HG03378 (cell line): Measurements from ENCODE around the gene LARP6.
A peak's percentile ranks its signal among the peaks of the same experiment; 100 is the strongest.
"Not testable (repeated sequence)": the region's sequence is repeated elsewhere in the genome, so short reads cannot be mapped to it uniquely, and the experiment has no call there.

Experiments used
- ATAC-seq: cut with Tn5 transposase; IDR thresholded peaks from one replicate; pipeline ENCODE4 v1.9.1; 2021; ENCODE audit warnings: mild to moderate bottlenecking, moderate library complexity; ENCODE audit not compliant: unreplicated experiment

LARP6 gene

GRCh38 chr15:70853973-70854665, at the start of gene LARP6:
Gene LARP6, minus strand, starts transcription at chr15:70854157. Its CDS starts 69 bp downstream, at chr15:70854088.
- ATAC-seq, result no peak

- no peak for ATAC-seq
Measured at GRCh38 chr15:70902107-70902506, 48.1 kb upstream of the LARP6 start.

- peak; percentile 30 for ATAC-seq
Measured at GRCh38 chr15:70892912-70893560, 39.1 kb upstream of the LARP6 start.

- peak; percentile 71 for ATAC-seq
Measured at GRCh38 chr15:70892002-70892911, 38.3 kb upstream of the LARP6 start, which contains the start of the genes LRRC49 and THAP10. Gene LRRC49, plus strand, starts transcription at chr15:70892826. Its CDS starts 69 bp downstream, at chr15:70892895. Gene THAP10, minus strand, starts transcription at chr15:70892433. Its CDS starts 161 bp downstream, at chr15:70892272.

GRCh38 chr15:70882361-70882760, 28.4 kb upstream of the LARP6 start:
- no peak for ATAC-seq

GRCh38 chr15:70880781-70881180, 26.8 kb upstream of the LARP6 start:
- ATAC-seq, result no peak

- no peak for ATAC-seq
Measured at GRCh38 chr15:70879401-70879800, 25.4 kb upstream of the LARP6 start.

GRCh38 chr15:70876683-70877082, 22.7 kb upstream of the LARP6 start:
- ATAC-seq, result no peak

- no peak for ATAC-seq
Measured at GRCh38 chr15:70876011-70876410, 22.1 kb upstream of the LARP6 start.

DNA sequence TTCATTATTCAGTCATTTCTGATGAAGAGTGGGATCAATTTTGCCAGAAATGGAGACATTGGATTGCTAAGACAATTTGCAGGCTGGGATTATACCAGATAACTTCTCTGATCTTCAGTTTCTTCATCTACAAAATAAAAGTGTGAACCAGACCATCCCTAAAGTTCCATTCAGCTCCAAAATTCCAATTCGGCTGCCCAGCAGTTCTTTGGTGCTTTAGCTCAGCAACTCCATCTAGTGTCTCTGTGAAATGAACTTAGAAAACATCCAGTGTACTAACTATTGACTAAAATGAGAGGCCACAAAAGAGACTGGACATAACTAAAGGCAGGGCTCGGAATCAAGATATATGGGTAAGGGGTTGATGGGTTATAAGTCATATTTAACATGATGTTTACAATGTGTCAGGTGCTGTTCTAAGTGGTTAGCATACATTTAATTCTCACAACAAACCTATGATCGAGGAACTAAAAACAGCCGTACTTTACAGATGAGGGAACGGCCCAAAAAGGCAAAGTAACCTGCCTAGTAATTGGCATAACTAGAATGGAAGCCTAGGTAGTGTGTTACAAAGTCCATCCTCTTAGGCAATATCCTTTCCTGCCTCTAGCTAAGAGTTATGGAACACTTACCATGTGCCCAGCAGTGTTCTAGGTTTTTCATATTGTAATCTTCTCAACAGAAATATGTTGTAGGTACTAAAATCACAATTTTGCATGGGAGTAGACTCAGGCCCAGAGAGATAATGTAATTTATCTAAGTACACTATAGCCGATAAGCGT, 21.2 kb upstream of the LARP6 start:
- no peak for ATAC-seq

DNA sequence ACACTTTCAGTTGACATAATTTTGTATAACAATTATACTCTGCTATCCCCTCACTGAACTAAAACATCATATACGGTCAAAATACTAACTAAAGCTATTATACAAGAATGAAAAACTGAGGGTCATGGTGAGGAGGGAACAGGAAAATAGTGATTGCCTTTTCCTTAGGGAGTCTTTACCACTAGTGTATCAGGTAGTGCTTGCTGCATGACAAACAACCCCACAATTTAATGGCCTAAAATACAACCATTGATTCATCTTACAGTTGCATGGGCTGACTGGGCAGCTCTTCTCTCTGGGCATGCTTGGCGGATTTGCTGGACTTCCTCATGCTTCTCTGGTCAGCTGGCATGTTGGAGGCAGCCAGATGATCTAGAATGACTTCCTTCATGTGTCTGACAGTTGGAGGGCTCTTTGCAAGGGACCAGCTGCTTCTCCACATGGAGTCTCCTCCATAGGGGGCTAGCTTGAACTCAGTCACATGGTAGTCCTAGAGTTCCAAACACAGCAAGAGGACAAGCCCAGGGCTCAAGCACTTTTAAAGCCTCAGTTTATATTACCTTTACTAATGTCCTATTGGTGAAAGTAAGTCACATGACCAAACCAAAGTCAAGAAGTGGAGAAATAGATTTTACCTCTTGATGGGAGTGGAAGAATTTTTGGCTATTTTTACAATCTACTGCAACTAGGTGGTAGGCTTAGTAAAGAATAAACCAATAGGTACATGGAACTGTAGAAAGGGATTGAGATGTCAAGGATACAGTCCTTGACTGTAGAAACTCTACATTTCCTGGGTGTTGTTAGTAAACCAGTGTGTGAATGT, 19.5 kb upstream of the LARP6 start:
- no peak for ATAC-seq

DNA sequence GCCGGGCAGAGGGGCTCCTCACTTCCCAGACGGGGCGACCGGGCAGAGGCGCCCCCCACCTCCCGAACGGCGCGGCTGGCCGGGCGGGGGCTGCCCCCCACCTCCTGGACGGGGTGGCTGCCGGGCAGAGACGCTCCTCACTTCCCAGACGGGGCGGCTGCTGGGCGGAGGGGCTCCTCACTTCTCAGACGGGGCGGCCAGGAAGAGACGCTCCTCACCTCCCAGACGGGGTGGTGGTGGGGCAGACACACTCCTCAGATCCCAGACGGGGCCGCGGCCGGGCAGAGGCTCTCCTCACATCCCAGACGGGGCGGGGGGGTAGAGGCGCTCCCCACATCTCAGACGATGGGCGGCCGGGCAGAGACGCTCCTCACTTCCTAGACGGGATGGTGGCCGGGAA, 17.5 kb upstream of the LARP6 start:
- ATAC-seq, result not testable (repeated sequence)

- no peak for ATAC-seq
Measured at GRCh38 chr15:70870051-70870450, 16.1 kb upstream of the LARP6 start.

DNA sequence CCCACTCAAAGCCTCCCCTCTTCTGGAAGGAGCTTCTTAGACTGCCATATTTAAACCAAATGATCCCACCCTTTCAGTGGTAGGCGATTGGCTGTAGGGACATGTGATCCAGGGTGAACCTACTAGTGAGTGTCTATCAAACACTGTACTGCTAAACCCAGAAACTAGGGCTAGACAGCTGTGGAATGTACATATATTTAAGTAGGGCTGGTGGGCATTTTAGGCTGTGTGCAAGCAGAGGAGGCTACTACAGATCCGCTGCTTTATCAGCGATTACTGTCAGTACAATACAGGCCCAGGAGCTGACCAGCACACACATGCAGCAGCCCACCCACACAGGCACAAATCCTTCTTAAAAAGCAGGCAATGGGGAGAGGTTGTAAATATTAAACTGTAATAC, 15.4 kb upstream of the LARP6 start:
- no peak for ATAC-seq

DNA sequence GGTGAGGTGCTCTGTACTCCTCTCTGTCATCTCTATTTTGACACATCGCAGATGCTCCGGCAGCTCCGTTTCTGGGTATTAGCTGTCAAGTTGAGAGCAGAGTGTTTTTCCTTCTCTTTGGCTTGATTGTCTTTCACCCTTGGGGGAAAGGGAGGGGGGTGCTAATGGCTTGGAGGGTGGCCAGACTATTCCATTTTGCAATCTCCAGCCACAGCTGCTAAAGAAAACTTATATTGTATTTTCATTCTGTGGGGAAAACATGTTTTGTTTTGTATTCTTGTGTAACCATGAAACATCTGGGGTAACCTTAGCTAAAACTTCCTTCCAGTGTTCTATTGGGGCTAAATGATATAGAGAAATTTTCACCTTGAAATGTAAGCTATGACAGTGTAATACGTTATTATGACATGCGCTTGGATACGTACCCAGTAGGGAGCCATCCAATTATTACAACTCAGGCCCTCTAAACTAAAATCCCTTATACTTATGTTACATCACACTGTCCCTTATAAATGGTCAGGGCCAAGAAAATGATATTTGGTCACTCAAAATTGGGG, 14.0 kb upstream of the LARP6 start:
- no peak for ATAC-seq

GRCh38 chr15:70866982-70867641, 13.2 kb upstream of the LARP6 start:
- ATAC-seq, result no peak

DNA sequence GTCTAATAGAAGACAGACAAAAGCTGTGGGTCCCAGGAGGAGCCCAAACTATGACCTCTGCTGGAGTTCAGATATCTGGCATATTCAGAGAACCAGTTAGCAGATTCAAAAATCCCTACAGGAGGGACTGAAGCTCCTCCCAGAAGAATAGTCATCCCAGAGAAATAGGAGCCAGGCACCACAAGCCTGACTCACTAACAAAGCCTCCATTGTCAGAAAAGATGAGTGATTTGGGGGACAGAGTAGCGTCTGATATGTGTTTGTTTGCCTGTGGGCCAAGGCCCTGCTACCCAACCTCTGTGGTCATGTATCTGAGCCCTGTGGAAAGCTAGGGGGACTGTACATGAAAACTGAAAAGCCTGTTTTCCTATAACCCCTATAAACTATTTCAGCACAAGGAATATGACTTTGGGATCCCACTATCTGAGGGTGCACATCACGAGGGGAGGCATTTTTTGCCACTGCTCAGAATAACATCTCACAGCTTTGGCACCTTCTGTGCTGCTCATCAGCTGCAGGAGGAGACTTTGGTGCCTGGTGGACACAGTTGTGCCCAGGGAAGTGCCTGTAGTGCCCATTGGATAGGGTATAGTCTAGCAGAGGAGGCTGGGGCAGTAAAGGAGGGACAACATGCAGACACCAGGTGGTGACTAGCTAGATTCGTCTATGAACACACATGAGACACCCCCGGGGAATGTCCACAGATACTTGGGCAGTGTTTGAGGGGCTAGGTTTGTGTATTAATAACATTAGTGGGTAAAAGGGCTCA, 9.7 kb upstream of the LARP6 start:
- ATAC-seq, result no peak

DNA sequence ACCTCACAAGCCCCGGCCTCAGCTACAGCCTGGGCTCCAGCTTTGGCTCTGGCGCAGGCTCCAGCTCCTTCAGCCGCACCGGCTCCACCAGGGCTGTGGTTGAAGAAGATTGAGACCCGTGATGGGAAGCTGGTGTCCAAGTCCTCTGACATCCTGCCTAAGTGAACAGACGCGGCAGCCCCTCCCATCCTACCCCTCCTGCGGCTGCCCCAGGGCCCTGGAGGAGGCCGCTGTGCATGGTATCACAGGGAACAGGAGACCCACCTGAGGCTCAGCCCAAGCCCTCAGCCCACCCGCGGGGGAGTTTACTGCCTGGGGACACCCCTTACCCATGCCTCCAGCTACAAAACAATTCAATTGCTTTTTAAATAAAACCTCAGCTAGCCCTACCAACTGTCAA, 6.0 kb upstream of the LARP6 start:
- no peak for ATAC-seq
